ENCODE data around the gene TRIM33.

DNA sequence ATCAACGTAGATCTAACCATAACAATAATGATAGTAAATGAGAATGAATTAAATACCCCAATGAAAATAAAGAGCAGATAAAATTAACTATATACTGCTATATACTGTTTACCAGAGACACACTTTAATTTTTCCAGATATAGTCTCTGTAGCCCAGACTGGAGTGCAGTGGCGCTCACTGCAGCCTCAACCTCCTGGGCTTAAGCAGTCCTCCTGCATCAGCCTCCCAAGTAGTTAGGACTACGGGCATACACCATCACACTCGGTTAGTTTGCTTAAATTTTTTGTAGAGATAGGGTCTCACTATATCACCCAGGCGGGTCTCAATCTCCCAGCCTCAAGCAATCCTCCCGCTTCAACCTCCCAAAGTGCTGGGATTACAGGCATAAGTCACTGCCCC is 37.2 kb downstream of the TRIM33 start:
- TF ChIP-seq POLR2AphosphoS5 (IDR thresholded peaks at IDR 0.05) (no peak), EP300 (IDR thresholded peaks at IDR 0.05) (no peak), POLR2A (IDR thresholded peaks at IDR 0.05) (no peak)
- TF ChIP-seq, protein P1, sequence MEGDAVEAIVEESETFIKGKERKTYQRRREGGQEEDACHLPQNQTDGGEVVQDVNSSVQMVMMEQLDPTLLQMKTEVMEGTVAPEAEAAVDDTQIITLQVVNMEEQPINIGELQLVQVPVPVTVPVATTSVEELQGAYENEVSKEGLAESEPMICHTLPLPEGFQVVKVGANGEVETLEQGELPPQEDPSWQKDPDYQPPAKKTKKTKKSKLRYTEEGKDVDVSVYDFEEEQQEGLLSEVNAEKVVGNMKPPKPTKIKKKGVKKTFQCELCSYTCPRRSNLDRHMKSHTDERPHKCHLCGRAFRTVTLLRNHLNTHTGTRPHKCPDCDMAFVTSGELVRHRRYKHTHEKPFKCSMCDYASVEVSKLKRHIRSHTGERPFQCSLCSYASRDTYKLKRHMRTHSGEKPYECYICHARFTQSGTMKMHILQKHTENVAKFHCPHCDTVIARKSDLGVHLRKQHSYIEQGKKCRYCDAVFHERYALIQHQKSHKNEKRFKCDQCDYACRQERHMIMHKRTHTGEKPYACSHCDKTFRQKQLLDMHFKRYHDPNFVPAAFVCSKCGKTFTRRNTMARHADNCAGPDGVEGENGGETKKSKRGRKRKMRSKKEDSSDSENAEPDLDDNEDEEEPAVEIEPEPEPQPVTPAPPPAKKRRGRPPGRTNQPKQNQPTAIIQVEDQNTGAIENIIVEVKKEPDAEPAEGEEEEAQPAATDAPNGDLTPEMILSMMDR (IDR thresholded peaks at IDR 0.05) = no peak
